Lung (tissue), 12 donors: ENCODE data around the gene AUTS2. TPM values are rescaled to one million over a fixed set of nuclear protein-coding genes. Genes with fewer than 3 reads are reported as not detected.

Experiments used
- ATAC-seq: fragments of 200-7000 bp; cut with Tn5 transposase; one replicate; pipeline ENCODE4 v1.9.1; 2020; ENCODE audit warnings: moderate number of reproducible peaks; ENCODE audit not compliant: insufficient read depth, low FRiP score
- DNase-seq, 3 donors: peaks; one replicate each; pipeline ENCODE4 v3.0.0-alpha.2; 2013 to 2017
- H3K27ac ChIP-seq, 2 donors: one replicate each; pipeline ENCODE4 v1.5.1; 2013; ENCODE audit warnings: mild to moderate bottlenecking in 2 of 2, moderate library complexity in 2 of 2, control low read depth in 1 of 2, inconsistent platforms in 1 of 2, low read depth in 1 of 2, low read length in 1 of 2
- H3K27me3 ChIP-seq, 3 donors: one replicate each; pipeline ENCODE4 v1.5.1; 2013; ENCODE audit warnings: low read length in 2 of 3; ENCODE audit not compliant: control insufficient read depth in 3 of 3, insufficient read depth in 3 of 3
- H3K36me3 ChIP-seq, 4 donors: one replicate each; pipeline ENCODE4 v1.5.1; 2013; ENCODE audit warnings: low read length in 4 of 4, mild to moderate bottlenecking in 1 of 4, moderate library complexity in 1 of 4; ENCODE audit not compliant: control insufficient read depth in 4 of 4, insufficient read depth in 4 of 4
- H3K4me1 ChIP-seq, 5 donors: one replicate each; pipeline ENCODE4 v1.5.1; 2013; ENCODE audit warnings: low read length in 5 of 5, mild to moderate bottlenecking in 2 of 5, moderate library complexity in 1 of 5; ENCODE audit not compliant: control insufficient read depth in 5 of 5, insufficient read depth in 5 of 5
- H3K4me3 ChIP-seq: one replicate; pipeline ENCODE4 v1.5.1; 2013; ENCODE audit warnings: mild to moderate bottlenecking, control low read depth, moderate library complexity
- H3K9ac ChIP-seq, 2 donors: one replicate each; pipeline ENCODE4 v1.5.1; 2013; ENCODE audit warnings: low read length in 2 of 2, control low read depth in 1 of 2; ENCODE audit not compliant: insufficient read depth in 1 of 2
- H3K9me3 ChIP-seq, 4 donors: one replicate each; pipeline ENCODE4 v1.5.1; 2013; ENCODE audit warnings: low read length in 3 of 4, mild to moderate bottlenecking in 1 of 4, moderate library complexity in 1 of 4; ENCODE audit not compliant: control insufficient read depth in 4 of 4, insufficient read depth in 3 of 4
- WGBS, 2 donors: extraction: QIAGEN DNeasy Blood & Tissue Kit; methylation state at CpG; one replicate each; pipeline ENCODE4 v1.1.7; 2013; 5-methylcytosine and 5-hydroxymethylcytosine counted together
- polyA plus RNA-seq, 2 donors: library from polyadenylated mRNA; stranded (reverse); fragments of 200-250 nt; gene quantifications; one replicate each; pipeline ENCODE4 v1.2.1, GENCODE V29; 2013
- total RNA-seq, 2 donors: library from RNA; depleted of rRNA in 1 of 2; stranded (reverse); fragments of >200 nt in 1 of 2; gene quantifications; one replicate each; pipeline ENCODE4 v1.2.1, GENCODE V29; 2014 to 2021
- TF ChIP-seq, protein P1 (sequence below): IDR thresholded peaks from 2 replicates; pipeline ENCODE4 v1.5.1; 2012; ENCODE audit warnings: mild to moderate bottlenecking; ENCODE audit errors: control extremely low read depth, extremely low read depth
- donor health status: control.
- donor health status: control.
- donor health status: Bipolar disorder and iron deficiency.
- donor health status: healthy.
- donor health status: DM: yes; HTN: yes; CAD: no.

AUTS2 gene
- total and polyA plus RNA-seq, 4 donors, result 11.8 to 115 (median 40.6) TPM

DNA sequence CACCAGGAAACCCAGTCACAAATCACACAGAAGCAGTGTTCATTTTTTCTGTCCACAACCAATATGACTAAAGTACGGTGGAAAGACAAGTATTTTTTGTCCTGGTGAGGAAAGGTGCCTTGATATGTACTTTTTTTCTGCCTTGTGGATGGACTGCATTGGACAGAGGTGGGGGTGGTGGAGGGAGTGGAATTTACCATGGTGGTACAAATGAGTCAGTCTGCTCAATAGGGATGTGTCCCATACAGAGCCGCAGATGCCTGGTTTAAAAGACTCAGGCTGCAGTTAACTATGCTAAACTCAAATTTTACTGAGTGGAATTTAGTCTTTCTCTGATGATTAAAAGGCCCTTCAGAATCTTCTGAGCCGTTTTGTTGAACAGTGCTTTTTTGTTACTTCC, 859.2 kb downstream of the AUTS2 start:
- 81 to 82% methylated on average over 3 of the region's 3 CpGs for WGBS, 2 donors
- ATAC-seq, result no peak
- TF ChIP-seq, protein P1, sequence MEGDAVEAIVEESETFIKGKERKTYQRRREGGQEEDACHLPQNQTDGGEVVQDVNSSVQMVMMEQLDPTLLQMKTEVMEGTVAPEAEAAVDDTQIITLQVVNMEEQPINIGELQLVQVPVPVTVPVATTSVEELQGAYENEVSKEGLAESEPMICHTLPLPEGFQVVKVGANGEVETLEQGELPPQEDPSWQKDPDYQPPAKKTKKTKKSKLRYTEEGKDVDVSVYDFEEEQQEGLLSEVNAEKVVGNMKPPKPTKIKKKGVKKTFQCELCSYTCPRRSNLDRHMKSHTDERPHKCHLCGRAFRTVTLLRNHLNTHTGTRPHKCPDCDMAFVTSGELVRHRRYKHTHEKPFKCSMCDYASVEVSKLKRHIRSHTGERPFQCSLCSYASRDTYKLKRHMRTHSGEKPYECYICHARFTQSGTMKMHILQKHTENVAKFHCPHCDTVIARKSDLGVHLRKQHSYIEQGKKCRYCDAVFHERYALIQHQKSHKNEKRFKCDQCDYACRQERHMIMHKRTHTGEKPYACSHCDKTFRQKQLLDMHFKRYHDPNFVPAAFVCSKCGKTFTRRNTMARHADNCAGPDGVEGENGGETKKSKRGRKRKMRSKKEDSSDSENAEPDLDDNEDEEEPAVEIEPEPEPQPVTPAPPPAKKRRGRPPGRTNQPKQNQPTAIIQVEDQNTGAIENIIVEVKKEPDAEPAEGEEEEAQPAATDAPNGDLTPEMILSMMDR, result no peak
- H3K36me3 ChIP-seq, result no peaks in the 10 kb centered on the region
- no peak for DNase-seq
- H3K4me1 ChIP-seq, result peaks cover 0 to 26% (median 7%) of the 10 kb centered on the region in 5 donors
- H3K9me3 ChIP-seq, result peaks cover 0 to 2% (median 0%) of the 10 kb centered on the region in 4 donors
- no peak overlapping the region for H3K4me3 ChIP-seq
- no peak overlapping the region for H3K27ac ChIP-seq
- no peaks in the 10 kb centered on the region for H3K27me3 ChIP-seq
- no peak overlapping the region for H3K9ac ChIP-seq

DNA sequence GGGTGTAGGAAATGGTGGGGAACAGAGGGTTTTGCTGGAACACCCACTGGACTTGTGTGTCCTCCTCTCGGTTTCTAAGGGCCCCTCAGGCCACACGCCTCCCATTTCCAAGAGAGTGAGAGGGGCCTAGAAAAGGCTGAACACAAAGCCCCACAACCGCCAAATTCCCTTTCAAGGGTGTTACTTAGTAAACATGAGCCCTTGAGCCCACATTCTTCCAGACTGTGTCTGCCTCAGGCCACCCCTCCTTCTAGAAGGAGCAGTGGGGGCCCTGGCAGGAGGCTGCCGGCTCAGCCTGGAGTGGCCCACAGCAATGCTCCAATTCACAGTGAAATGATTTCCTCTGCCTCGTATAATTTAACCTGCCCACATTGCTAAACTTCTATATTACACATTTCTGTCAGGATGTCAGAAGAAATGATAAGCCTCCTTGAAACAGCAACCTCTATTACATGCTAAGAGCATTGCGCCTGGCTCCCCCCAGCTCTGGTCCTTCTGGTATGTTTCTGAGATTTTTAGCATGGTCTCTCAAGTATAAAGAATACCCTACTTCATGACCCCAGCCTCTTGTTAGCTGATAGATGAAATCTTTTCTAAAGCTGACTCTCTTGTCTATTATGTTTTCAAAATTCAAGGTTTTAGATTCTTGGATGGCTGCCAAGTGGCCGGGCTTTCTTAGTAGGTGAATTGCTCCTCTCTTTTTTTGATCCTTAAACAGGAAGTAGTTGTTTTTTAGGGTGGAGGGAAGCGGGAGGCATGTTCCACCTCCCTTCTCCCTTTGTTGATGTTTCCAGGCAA, 859.8 kb downstream of the AUTS2 start:
- Histone ChIP-seq H3K9me3 (peaks cover 0 to 2% (median 0%) of the 10 kb centered on the region in 4 donors), H3K27me3 (no peaks in the 10 kb centered on the region), H3K4me3 (no peak overlapping the region), H3K9ac (no peak overlapping the region), H3K27ac (no peak overlapping the region), H3K4me1 (peaks cover 0 to 26% (median 7%) of the 10 kb centered on the region in 5 donors), H3K36me3 (no peaks in the 10 kb centered on the region)
- DNase-seq (peak; percentile 65 to 73 (median 71)), ATAC-seq (no peak)
- WGBS, 2 donors, result 60 to 68% methylated on average over 8 of the region's 8 CpGs
- TF ChIP-seq, protein P1, result no peak

DNA sequence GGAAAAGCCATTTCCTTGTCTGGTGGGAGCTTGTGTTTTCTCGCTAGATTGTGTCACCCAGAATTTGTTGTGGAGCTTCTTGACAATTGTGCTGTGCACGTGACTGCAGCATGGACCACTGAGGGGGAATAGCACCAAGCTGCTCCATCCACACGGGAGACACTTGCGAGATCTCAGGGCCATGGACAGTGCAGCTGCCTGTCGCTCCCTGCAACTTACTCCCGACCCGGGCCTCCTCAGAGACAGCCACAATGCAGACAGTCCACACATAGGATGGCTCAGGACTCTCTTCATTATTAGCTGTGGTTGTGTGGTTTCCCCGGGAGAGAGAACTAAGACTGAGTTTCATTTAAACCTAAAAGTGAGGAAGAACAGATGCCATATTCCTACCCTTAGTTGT, 860.5 kb downstream of the AUTS2 start:
- H3K36me3 ChIP-seq, result no peaks in the 10 kb centered on the region
- H3K27ac ChIP-seq, result no peak overlapping the region
- 76 to 83% methylated on average over 8 of the region's 8 CpGs for WGBS, 2 donors
- ATAC-seq, result no peak
- H3K4me1 ChIP-seq, result peaks cover 0 to 26% (median 7%) of the 10 kb centered on the region in 5 donors
- no peak for DNase-seq
- TF ChIP-seq, protein P1, result no peak
- no peak overlapping the region for H3K4me3 ChIP-seq
- H3K9me3 ChIP-seq, result peaks cover 0 to 2% (median 0%) of the 10 kb centered on the region in 4 donors
- H3K9ac ChIP-seq, result no peak overlapping the region
- no peaks in the 10 kb centered on the region for H3K27me3 ChIP-seq
